UCSD-AML1 (cell line): Measurements from ENCODE around the gene ME1.
"Not testable (repeated sequence)": the region's sequence is repeated elsewhere in the genome, so short reads cannot be mapped to it uniquely, and the experiment has no call there.

Source experiments
- DNase-seq: peaks from one replicate; lab custom pipeline; 2025; ENCODE audit not compliant: unreplicated experiment; lab: John Stamatoyannopoulos, UW

Gene ME1

GRCh38 chr6:83430611-83431544 is at the start of gene ME1:
Gene ME1, minus strand, starts transcription at chr6:83431051. Its CDS starts 97 bp downstream, at chr6:83430954.
- DNase-seq: peak; percentile 85

GRCh38 chr6:83480470-83480869 is 49.6 kb upstream of the ME1 start:
- DNase-seq: no peak

- no peak for DNase-seq
These were observed 48.5 kb upstream of the ME1 start for GRCh38 chr6:83479389-83479788.

- no peak for DNase-seq
These were observed 46.1 kb upstream of the ME1 start for GRCh38 chr6:83476971-83477370.

GRCh38 chr6:83474309-83474708 is 43.5 kb upstream of the ME1 start:
- DNase-seq: no peak

GRCh38 chr6:83472767-83473166 is 41.9 kb upstream of the ME1 start:
- no peak for DNase-seq

GRCh38 chr6:83470587-83470986 is 39.7 kb upstream of the ME1 start:
- DNase-seq: no peak

- DNase-seq: no peak
These were observed 39.1 kb upstream of the ME1 start for GRCh38 chr6:83470001-83470400.

GRCh38 chr6:83467620-83468036 is 36.8 kb upstream of the ME1 start:
- DNase-seq: peak; percentile 38

GRCh38 chr6:83466328-83466727 is 35.5 kb upstream of the ME1 start:
- DNase-seq: no peak

GRCh38 chr6:83464381-83465140 is 33.7 kb upstream of the ME1 start:
- DNase-seq: no peak

GRCh38 chr6:83463886-83464285 is 33.0 kb upstream of the ME1 start:
- no peak for DNase-seq

- DNase-seq: no peak
These were observed 31.7 kb upstream of the ME1 start for GRCh38 chr6:83462524-83462923.

GRCh38 chr6:83461438-83461837 is 30.6 kb upstream of the ME1 start:
- no peak for DNase-seq

- no peak for DNase-seq
These were observed 28.8 kb upstream of the ME1 start for GRCh38 chr6:83459663-83460062.

- DNase-seq: not testable (repeated sequence)
These were observed 19.2 kb upstream of the ME1 start for GRCh38 chr6:83450015-83450414.

- not testable (repeated sequence) for DNase-seq
These were observed 13.3 kb upstream of the ME1 start for GRCh38 chr6:83444086-83444699.

- no peak for DNase-seq
These were observed 12.7 kb upstream of the ME1 start for GRCh38 chr6:83443516-83443915.

GRCh38 chr6:83442752-83443151 is 11.9 kb upstream of the ME1 start:
- peak; percentile 65 for DNase-seq

GRCh38 chr6:83439201-83439600 is 8.3 kb upstream of the ME1 start:
- DNase-seq: no peak

- no peak for DNase-seq
These were observed 5.8 kb upstream of the ME1 start for GRCh38 chr6:83436674-83437073.

- DNase-seq: no peak
These were observed 2.3 kb upstream of the ME1 start for GRCh38 chr6:83433177-83433576.
